ENCODE results near the gene SDK1. TPM values are rescaled to one million over a fixed set of nuclear protein-coding genes. Genes with fewer than 3 reads are reported as not detected.
A peak's percentile ranks its signal among the peaks of the same experiment; 100 is the strongest.

SDK1 gene
- total RNA-seq, 1 donor from 2014 or later = 2.2 TPM

DNA sequence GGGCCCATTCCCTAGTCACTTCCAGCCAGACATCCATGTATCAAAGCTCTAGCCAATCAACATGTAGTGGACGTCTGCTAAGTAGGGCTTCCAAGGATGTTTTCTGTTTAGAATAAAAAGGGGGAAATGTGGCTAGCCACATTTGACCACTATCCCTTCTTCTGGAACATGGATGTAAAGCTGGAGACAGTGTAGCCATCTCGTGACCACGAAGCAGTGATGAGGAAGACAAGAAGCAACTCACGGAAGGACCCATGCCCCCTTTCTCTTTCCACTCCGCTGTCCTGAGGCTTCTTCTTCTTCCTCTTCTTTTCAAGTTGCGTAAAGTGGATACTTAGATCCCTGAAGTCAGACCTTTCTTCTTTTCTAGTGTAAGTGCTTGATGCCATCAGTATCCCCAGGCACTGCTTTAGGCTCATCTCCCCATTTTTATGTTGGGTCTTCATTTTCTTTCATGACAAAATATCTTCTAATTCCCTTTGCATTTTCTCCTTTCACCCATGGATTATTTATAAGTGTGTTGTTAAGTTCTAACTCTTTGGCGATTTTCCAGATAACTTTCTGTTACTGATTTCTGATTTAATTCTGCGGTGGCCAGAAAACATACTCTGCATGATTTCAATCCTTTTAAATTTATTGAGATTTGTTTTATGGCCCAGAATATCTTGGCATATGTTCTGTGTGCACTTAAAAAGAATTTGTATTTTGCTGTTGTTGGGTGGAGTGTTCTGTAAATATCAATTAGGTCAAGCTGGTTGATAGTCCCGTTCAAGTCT, 594.5 kb downstream of the SDK1 start:
- no peak for DNase-seq
- intact Hi-C loops (cut with DNase I) = loop anchor here (10.0 kb wide), 2 partner anchors 591 to 1031 kb away; partner anchors contain the start of gene SDK1
- no peak for ATAC-seq (ENCODE audit: poor library complexity)

DNA sequence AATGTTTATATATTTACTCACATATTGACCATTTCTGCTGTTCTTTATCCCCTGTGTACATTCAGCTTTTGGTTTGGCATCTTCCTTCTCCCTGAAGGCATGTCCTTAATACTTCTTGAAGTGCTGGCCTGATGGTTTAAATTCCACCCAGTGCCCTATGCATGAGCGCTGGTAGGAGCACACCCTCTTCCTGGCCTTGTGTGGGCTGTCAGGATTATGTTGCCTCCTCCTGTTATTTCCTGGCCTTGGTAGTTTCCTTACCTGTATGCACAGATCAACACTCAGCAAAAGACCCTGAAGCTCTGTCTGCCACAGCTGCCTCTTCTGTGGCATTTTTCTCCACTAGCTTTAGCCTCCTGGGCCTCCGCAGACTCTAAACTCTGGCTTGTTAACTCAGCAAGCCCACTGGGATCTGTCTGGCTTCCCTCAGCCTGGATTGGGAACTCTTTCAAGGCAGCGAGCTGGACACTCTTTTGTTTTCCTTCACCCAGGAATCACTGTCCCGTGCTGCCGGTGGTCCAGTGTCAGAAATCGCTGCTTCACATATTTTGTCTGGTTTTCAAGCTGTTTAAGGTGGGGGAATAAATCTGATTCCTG, 595.2 kb downstream of the SDK1 start:
- ATAC-seq (ENCODE audit: poor library complexity) (peak; percentile 45), DNase-seq (no peak)
- intact Hi-C loops (cut with DNase I) = loop anchor here (10.0 kb wide), 2 partner anchors 591 to 1031 kb away; partner anchors contain the start of gene SDK1

DNA sequence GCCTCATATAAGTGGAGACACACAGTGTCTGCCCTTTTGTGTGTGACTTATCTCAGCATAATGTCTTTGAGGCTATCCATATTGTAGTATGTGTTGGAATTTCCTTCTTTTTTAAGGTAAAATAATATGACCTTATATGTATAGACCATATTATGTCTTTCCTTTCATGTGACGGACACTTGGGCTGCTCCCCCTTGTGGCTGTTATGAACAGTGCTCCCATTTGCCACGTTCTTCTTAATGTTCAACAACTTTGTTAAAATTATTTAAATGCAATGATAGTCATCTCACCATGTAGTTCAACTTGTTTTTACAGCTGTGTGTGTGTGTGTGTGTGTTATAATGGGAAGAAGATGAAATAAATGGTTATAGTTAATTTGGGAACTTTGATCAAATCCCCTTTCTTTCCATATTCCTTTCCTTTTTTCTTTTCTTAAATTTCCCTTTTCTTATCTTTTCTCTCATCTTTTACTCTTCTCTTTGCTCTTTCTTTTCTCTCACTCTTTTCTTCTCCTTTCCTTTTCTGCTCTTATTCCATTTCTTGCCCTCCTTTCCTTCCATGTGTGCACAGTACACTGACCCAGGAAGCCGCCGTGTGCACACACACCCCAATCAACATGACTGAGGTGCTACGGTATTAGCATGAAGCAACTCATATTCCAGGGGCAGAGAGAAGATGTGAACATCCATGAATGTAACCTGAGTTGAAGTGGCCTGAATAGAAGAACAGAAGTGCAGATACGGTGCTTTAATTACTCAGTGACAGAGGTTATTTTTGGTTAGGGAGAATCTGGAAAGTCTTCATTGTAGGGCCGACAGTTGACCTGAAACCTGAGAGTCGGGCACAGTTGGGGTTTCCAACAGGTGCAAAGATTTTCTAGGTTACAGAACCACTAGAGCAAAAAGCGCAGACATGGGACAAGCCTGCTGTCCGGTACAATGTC, 596.6 kb downstream of the SDK1 start:
- ATAC-seq (ENCODE audit: poor library complexity) = peak; percentile 71
- intact Hi-C loops (cut with DNase I) = loop anchor here (10.0 kb wide), 2 partner anchors 593 to 1033 kb away; partner anchors contain the start of gene SDK1
- DNase-seq = no peak

DNA sequence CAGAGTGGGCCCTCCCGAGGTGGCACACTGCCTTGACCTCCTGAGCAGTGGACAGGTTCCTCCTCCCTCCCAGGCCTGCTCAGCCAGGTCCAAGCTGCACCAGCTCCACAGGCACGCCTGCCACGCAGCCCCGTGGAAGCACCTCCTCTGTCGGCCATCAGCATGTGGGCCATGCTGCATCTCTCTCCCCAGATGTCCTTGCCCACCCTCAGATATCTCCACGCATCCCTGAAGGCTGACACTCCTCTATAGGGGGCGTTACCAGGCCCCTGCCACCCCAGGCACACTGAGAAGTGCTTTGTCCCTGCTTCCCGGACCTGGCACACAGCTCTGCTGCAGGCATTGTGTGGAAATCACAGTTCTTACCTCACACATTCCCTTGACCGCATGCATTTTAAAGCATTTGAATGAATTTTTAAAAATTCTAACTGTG, 598.5 kb downstream of the SDK1 start:
- ATAC-seq (ENCODE audit: poor library complexity) = no peak
- intact Hi-C loops (cut with DNase I) = loop anchor here (10.0 kb wide), 2 partner anchors 595 to 1035 kb away; partner anchors contain the start of gene SDK1
- no peak for DNase-seq

DNA sequence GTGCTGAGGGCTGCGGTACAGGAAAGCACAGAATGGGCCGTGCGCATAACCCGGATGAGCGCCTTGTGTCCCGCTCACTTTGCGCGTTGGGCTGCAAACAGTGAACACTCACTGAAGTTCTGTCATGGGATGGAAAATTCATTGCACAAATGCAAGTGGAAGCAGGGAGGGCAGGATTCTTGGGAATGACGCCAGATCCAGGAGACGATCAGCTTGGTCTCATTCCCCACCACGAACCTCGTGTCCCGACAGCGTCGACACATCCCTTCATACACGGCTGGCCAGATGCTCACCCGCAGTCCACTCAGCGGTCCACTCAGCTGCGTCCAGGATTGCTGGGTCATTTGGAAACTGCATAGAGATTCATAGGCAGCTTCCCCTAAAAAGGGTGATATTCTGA, 607.1 kb downstream of the SDK1 start:
- intact Hi-C loops (cut with DNase I) = no loop called here
- DNase-seq (no peak), ATAC-seq (ENCODE audit: poor library complexity) (no peak)

DNA sequence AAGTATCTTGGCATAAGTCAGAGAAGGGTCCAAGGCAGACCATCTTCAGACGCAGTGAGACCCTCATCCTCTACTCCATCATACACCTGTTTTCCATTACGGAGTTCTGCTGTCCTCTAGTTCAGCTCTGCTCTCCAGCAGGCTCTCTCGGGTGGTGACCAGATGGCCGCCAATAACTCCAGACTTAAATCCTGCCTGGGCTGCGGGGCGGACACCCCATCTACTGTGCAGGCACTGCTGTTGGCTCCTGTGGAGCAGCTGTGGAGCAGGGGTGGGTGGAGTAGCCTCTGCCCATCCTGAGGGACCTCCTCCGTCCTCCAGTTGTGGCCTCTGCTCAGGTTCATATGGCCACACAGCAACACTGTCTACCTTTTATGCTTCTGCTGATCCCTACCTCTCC, 608.1 kb downstream of the SDK1 start:
- ATAC-seq (ENCODE audit: poor library complexity) = no peak
- no peak for DNase-seq
- intact Hi-C loops (cut with DNase I) = no loop called here

DNA sequence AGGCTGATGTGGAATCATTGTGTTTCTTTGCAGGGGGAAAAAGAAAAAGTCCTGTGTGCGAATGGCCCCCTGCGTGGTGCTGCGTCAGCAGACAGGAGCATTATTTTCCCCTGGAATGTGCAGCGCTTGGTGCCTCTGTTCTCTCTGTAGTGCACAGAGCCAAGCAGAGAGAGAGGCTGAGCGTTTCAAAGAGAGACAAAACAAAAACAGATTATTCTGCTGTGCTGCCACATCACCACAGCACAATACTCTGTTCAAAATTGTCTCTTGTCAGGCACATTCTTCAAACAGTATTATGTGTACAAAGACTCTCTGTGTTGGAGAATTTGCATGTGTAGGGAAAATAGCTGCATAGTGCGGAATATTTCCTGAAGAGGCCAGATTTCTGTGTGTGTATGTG, 609.0 kb downstream of the SDK1 start:
- intact Hi-C loops (cut with DNase I) = no loop called here
- DNase-seq (no peak), ATAC-seq (ENCODE audit: poor library complexity) (no peak)

DNA sequence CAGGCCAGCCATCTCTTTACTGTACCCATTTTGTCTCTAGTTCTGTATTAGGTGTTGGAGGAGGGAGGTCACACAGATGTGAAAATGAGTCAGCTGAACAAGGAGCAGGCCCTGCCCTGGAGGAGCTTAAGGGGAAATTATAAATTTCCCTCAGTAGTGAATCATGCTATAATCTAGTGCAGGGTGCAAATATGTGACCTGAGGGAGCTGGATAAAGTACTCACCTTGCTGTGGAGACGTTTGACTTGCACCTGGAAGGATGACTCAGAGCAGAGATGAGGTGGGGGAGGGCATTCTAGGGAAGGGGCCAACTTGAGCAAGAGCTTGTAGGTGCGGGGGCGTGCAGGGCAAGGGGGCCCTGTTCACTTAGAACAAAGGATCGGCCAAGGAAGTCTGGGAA, 610.6 kb downstream of the SDK1 start:
- ATAC-seq (ENCODE audit: poor library complexity) (no peak), DNase-seq (no peak)
- intact Hi-C loops (cut with DNase I) = no loop called here

DNA sequence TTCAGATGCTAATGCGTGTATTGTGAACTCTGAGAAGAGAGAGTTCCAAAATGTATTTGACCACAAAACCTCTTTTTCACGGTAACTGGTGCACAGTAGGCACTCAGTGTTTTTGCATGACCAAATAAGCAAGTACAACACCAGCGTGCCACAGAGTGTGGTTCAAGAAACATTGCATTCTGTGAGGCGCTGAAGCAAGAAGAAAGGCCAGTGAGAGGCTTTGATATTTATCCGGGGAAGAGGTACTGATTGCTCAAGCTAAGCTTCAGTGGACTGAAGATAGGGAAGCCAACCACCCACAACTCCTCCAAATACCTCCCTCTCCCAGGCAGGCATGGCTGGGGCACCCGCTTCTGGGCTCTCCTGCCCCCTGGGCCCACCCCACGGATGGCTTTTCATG, 611.2 kb downstream of the SDK1 start:
- DNase-seq (no peak), ATAC-seq (ENCODE audit: poor library complexity) (no peak)
- intact Hi-C loops (cut with DNase I) = no loop called here

DNA sequence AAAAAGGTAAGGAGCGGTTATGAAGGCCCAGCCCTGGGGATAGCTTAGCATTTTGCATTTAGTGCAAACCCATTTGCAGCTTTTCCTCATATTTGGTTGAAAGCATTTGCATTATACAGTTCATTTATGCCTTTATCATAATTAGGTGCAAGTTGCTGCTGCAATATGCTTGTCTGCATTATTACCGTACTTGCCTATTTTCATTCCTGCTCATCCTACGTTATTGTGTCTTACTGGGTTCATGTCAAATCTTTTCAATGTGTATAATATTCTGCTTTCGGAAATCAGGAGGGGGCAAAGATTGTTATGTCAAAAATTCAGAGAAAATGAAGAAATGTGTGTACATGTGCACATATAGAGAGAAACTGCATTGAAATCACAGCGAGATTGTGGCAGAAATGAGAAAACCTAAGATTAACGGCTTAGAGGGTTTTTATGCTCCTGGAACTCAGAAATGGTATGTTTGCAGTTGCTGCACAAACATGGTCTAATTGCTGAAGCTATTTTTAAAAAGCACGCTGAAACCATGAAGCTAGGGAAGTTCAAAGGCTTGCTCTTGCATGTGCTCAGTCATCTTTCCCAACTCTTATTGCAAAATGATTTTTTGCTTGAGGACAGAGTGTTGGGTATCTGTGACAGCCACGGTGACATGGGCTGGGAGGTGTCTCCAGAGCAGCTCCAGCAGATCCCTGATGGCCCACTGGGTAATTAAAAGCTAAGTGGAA, 613.2 kb downstream of the SDK1 start:
- no peak for ATAC-seq (ENCODE audit: poor library complexity)
- no peak for DNase-seq
- intact Hi-C loops (cut with DNase I) = no loop called here

DNA sequence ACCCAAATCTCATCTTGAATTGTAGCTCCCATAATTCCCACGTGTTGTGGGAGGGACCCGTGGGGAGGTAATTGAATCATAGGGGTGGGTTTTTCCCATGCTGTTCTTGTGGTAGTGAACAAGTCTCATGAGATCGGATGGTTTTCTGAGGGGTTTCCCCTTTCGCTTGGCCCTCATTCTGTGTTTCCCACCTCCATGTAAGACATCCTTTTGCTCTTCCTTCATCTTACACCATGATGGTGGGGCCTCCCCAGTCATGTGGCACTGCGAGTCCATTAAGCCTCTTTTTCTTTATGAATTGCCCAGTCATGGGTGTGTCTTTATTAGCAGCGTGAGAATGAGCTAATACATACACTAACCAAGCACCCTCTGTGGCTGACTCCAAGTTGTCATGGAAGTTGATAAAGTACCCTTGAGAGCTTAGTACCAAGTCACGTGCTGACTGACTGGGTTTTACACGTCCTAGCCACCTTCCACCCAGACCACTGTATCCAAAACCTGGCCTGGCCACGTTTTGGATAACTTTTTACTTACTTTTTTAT, 614.4 kb downstream of the SDK1 start:
- no peak for ATAC-seq (ENCODE audit: poor library complexity)
- intact Hi-C loops (cut with DNase I) = no loop called here
- DNase-seq = no peak

DNA sequence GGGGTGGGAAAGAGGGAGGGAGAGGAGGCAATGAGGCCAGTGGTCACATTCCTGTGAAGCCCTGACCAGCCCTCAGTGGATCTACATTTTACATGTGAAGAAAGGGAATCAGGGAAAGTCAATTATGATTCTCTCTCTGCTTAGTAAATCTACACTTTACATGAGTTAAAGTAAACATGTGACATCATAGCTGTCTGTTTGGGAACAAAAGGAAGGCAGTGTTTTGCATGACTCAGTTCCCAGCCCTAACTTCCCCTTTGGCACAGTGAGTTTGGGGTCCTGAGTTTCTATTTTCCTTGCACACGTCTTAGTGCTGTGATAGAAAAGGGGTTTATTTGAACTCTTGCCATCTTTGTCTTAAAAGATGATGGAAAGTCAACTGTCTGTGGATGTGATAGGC, 615.1 kb downstream of the SDK1 start:
- intact Hi-C loops (cut with DNase I) = no loop called here
- no peak for DNase-seq
- no peak for ATAC-seq (ENCODE audit: poor library complexity)

DNA sequence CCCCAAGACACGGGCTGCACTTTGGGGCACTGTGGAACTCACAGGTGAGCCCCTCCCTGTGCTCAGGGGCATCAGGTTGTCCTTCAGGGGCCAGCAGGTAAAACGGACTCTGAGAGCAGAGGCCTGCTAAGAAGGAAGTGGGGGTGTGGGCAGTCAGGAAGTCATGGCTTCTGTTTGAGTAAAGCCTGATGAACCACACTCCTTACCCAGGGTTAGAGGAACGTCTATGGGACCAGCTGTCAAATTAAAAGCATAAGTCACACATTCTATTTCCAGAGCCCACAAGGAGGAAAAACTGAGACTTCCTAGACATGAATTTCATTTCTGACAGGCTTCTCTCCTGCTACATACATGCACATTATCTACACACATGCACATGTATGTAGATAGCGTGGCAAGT, 616.4 kb downstream of the SDK1 start:
- ATAC-seq (ENCODE audit: poor library complexity) (no peak), DNase-seq (no peak)
- intact Hi-C loops (cut with DNase I) = no loop called here

DNA sequence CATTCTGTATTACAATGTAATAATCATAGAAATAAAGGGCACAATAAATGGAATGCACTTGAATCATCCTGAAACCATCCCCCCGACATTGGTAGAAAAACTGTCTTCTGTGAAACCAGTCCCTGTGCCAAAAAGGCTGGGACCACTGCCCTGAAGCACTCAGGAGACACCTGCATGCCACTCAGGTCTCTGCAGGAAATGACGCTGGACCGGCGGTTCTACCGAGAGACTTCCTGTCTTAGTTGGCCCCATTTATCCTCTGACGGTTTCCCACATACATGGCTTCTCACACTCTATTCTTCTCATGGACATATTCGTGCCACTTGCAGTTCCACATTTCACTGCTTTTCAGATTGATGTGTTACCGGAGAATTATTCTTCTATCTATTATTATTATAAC, 617.5 kb downstream of the SDK1 start:
- intact Hi-C loops (cut with DNase I) = no loop called here
- DNase-seq (no peak), ATAC-seq (ENCODE audit: poor library complexity) (no peak)

DNA sequence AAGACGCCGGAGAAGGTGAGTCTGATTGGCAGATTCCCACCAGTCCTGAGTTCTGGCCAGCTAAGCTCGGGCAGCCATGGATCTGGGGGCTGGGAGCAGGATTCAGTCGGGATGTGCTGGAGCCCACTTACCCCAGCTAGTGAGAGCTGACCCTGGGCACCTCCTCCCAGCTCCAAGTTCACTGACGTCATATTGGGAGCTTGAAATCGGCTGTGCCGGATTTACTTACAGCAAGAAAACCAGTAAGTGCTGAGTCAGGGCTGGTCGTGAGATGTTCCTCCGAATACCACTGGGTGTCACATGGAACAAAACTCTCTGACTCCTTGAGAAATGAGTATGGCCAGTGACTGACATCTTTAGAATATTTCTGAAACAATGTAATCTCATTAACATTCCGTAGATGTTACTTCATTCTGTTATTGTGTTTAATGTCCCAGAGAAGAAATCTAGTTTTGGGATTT, 621.2 kb downstream of the SDK1 start:
- intact Hi-C loops (cut with DNase I) = no loop called here
- ATAC-seq (ENCODE audit: poor library complexity) (peak; percentile 72), DNase-seq (no peak)

DNA sequence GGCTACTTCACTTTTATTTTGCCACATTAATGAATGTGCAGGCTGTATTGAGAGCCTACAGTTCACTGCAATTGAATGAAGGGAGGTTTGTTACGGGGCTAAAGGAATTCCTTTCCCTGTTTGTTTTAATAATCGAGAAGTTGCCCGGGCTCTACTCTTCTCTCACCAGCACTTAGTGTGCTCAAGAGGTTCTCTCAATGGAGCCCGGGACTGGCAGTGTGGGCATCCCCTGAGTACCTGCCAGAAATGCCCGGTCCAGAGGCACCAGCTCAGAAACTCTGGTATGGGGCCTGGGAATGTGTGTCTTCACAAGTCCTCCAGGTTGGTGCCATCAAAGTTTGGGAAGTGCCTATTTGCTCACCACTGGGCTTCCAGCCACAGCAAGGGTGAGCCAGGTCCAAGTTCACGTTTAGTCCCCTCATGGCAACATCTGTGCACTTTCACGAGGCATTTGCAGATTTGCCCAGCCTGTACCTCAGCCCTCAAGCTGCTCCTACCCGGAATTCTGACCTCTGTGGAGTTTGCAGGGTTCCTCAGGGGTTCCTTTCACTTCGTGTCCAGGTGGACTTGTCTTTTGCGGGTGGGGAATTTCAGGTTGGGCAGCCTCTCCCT, 622.4 kb downstream of the SDK1 start:
- no peak for ATAC-seq (ENCODE audit: poor library complexity)
- intact Hi-C loops (cut with DNase I) = no loop called here
- no peak for DNase-seq

DNA sequence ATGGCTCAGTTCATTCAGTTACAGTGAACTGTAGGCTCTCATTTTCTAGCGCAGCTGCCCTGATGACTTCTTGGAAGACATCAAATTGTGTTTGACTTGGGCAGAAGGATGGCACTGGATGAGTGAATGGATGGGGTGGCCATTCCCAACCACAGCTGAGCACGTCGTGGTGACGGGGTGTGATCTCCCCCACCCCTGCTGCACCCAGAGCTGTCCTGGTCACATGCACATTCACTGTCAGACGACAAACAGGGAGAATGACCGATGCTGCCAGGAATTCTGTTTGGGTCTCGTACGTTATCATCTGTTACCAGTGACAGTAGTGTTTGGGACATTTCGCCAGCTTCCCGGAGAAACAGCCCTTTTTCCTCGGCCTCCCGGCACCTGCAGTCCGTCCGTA, 623.2 kb downstream of the SDK1 start:
- no peak for ATAC-seq (ENCODE audit: poor library complexity)
- no peak for DNase-seq

More for the DNA sequence above, 623.2 kb downstream of the SDK1 start:
- intact Hi-C loops (cut with DNase I) = no loop called here

All from Right ventricle myocardium superior (tissue), 1 donor.